Vagina (tissue), 2 donors: ENCODE data around the gene VPS35L. TPM values are rescaled to one million over a fixed set of nuclear protein-coding genes. Genes with fewer than 3 reads are reported as not detected.
A peak's percentile ranks its signal among the peaks of the same experiment; 100 is the strongest.
"Not testable (repeated sequence)": the region's sequence is repeated elsewhere in the genome, so short reads cannot be mapped to it uniquely, and the experiment has no call there.

Source experiments
- DNase-seq, 2 donors: peaks; one replicate each; pipeline ENCODE4 v3.0.0-alpha.2; 2017; ENCODE audit errors: extremely low spot score in 2 of 2
- H3K27ac ChIP-seq: fragments of 200-600 bp; sonication (generic); one replicate; pipeline ENCODE4 v1.5.1; 2019
- H3K27me3 ChIP-seq: fragments of 200-600 bp; sonication (generic); one replicate; pipeline ENCODE4 v1.5.1; 2019
- H3K36me3 ChIP-seq, 2 donors: fragments of 200-600 bp; sonication (generic); one replicate each; pipeline ENCODE4 v1.5.1; 2017 to 2019
- H3K4me1 ChIP-seq: fragments of 200-600 bp; sonication (generic); one replicate; pipeline ENCODE4 v1.5.1; 2019
- H3K4me3 ChIP-seq, 2 donors: fragments of 200-600 bp; sonication (generic); 1 replicate in 1 of 2; 2 replicates in 1 of 2; pipeline ENCODE4 v1.5.1; 2016 to 2019
- H3K9me3 ChIP-seq: fragments of 200-600 bp; sonication (generic); one replicate; pipeline ENCODE4 v1.5.1; 2019
- CTCF ChIP-seq, 3 experiments: fragments of 450-650 bp in 2 of 3; fragments of 200-600 bp in 1 of 3; sonication (generic) in 1 of 3; IDR thresholded peaks; one replicate each; pipeline ENCODE4 v1.5.1; 2017 to 2019; ENCODE audit warnings: antibody characterized with exemption in 3 of 3, mild to moderate bottlenecking in 2 of 3, moderate library complexity in 2 of 3
- POLR2A ChIP-seq, 2 donors: fragments of 450-650 bp; IDR thresholded peaks; one replicate each; pipeline ENCODE4 v1.6.1; 2017; ENCODE audit warnings: antibody characterized with exemption in 2 of 2, mild to moderate bottlenecking in 2 of 2, moderate library complexity in 2 of 2
- POLR2AphosphoS5 ChIP-seq, 2 donors: sonication (generic); formaldehyde crosslinking; IDR thresholded peaks; one replicate each; pipeline ENCODE4 v1.9.0; 2017; ENCODE audit warnings: antibody characterized with exemption in 2 of 2, mild to moderate bottlenecking in 2 of 2, low read depth in 1 of 2; ENCODE audit not compliant: insufficient read depth in 1 of 2
- intact Hi-C: fragments of 100-400 bp; cut with DNase I; formaldehyde crosslinking; loops from one replicate; pipeline ENCODE4 v1.15.1; 2023
- total RNA-seq: library from RNA; depleted of rRNA; stranded (reverse); fragments of >200 nt; gene quantifications from one replicate; pipeline ENCODE4 v1.2.3, GENCODE V29; 2016

The VPS35L gene
- total RNA-seq, 1 donor from 2014 or later = 39.8 TPM

DNA sequence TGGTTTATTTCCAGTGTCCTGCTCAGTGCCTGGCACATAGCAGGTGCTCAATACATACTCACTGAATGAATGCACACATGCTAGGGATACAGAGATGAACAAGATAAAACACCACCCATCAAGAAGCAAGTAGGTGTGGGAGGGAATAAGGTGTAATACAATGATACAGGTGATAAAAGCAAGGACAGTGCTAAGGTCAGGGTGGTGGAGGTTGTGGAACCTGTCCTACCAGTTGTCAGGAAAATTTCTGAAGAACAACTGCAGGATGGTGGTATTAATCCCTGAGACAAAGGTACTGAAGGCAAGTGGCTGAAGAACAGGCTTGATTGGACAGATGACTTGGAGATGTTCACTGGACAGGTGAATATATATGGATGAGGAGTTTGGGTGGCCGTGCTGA lies 160.7 kb downstream of the VPS35L start:
- intact Hi-C loops = loop anchor here (5.0 kb wide), 1 partner anchor 166 kb away; the partner anchor contains the start of gene GPRC5B
- H3K27me3 ChIP-seq = no peaks in the 10 kb centered on the region
- peaks cover 27% of the 10 kb centered on the region for H3K4me1 ChIP-seq
- no peak overlapping the region for H3K27ac ChIP-seq
- H3K36me3 ChIP-seq = peaks cover 0 to 12% of the 10 kb centered on the region in 2 donors
- no peak for DNase-seq
- H3K9me3 ChIP-seq = no peaks in the 10 kb centered on the region
- no peak overlapping the region for H3K4me3 ChIP-seq
- TF ChIP-seq POLR2AphosphoS5 (IDR thresholded peaks at IDR 0.05; ENCODE audit: insufficient read depth in 1 of 2, low read depth in 1 of 2) = no peak
- TF ChIP-seq POLR2A (IDR thresholded peaks at IDR 0.05) = no peak
- TF ChIP-seq CTCF (IDR thresholded peaks at IDR 0.05) = no peak

DNA sequence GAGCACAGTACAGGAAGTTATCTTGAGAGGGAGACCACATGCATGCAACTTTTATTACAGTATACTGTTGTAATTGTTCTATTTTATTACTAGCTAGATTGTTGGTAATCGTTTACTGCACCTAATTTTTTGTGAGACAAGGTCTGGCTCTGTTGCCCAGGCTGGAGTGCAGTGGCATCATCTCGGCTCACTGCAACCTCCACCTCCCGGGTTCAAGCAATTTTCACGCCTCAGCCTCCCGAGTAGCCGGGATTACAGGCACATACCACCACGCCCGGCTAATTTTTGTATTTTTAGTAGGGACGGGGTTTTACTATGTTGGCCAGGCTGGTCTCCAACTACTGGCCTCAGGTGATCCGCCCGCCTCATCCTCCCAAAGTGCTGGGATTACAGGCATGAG lies 161.2 kb downstream of the VPS35L start:
- Histone ChIP-seq H3K4me1 (peaks cover 27% of the 10 kb centered on the region), H3K4me3 (peak overlapping the region; percentile 85 to 99), H3K27ac (peak overlapping the region; percentile 77)
- not testable (repeated sequence) for DNase-seq, H3K27me3 ChIP-seq, H3K36me3 ChIP-seq, H3K9me3 ChIP-seq
- intact Hi-C loops = loop anchor here (5.0 kb wide), 1 partner anchor 166 kb away; the partner anchor contains the start of gene GPRC5B

GRCh38 chr16:19717314-19717713 lies 161.8 kb downstream of the VPS35L start:
- TF ChIP-seq CTCF (IDR thresholded peaks at IDR 0.05) (no peak), POLR2A (IDR thresholded peaks at IDR 0.05) (no peak), POLR2AphosphoS5 (IDR thresholded peaks at IDR 0.05; ENCODE audit: insufficient read depth in 1 of 2, low read depth in 1 of 2) (no peak)
- H3K4me3 ChIP-seq = peak overlapping the region; percentile 85 to 99
- H3K27me3 ChIP-seq = no peaks in the 10 kb centered on the region
- no peak for DNase-seq
- H3K9me3 ChIP-seq = no peaks in the 10 kb centered on the region
- peaks cover 0 to 10% of the 10 kb centered on the region in 2 donors for H3K36me3 ChIP-seq
- intact Hi-C loops = loop anchor here (5.0 kb wide), 1 partner anchor 165 kb away; the partner anchor contains the start of gene GPRC5B
- H3K27ac ChIP-seq = peak overlapping the region; percentile 77
- peaks cover 27% of the 10 kb centered on the region for H3K4me1 ChIP-seq

- Histone ChIP-seq H3K9me3 (no peaks in the 10 kb centered on the region), H3K4me1 (peaks cover 27% of the 10 kb centered on the region)
- TF ChIP-seq POLR2A (IDR thresholded peaks at IDR 0.05) = peak in 1 of 2 donors; percentile 36
- peak; percentile 82 to 90 for TF ChIP-seq POLR2AphosphoS5 (IDR thresholded peaks at IDR 0.05; ENCODE audit: insufficient read depth in 1 of 2, low read depth in 1 of 2)
- peak in 1 of 3 experiments; percentile 4 for TF ChIP-seq CTCF (IDR thresholded peaks at IDR 0.05)
Observed at GRCh38 chr16:19717741-19718623, 162.5 kb downstream of the VPS35L start, which contains the start of the genes IQCK and KNOP1. Gene IQCK, plus strand, starts transcription at chr16:19718271. Its CDS starts 36 bp downstream, at chr16:19718307. Gene KNOP1, minus strand, starts transcription at chr16:19718227. Its CDS starts 3,192 bp downstream, at chr16:19715035.

GRCh38 chr16:19718624-19718965 lies 163.1 kb downstream of the VPS35L start:
- TF ChIP-seq POLR2A (IDR thresholded peaks at IDR 0.05) = no peak
- TF ChIP-seq POLR2AphosphoS5 (IDR thresholded peaks at IDR 0.05; ENCODE audit: insufficient read depth in 1 of 2, low read depth in 1 of 2) = no peak
- no peak for TF ChIP-seq CTCF (IDR thresholded peaks at IDR 0.05)
- H3K4me3 ChIP-seq = peak overlapping the region; percentile 85 to 99
- no peaks in the 10 kb centered on the region for H3K27me3 ChIP-seq
- peak overlapping the region; percentile 77 for H3K27ac ChIP-seq
- H3K9me3 ChIP-seq = no peaks in the 10 kb centered on the region
- peaks cover 27% of the 10 kb centered on the region for H3K4me1 ChIP-seq
- peaks cover 0 to 10% of the 10 kb centered on the region in 2 donors for H3K36me3 ChIP-seq
- DNase-seq = no peak
- intact Hi-C loops = loop anchor here (5.0 kb wide), 1 partner anchor 164 kb away; the partner anchor contains the start of gene GPRC5B

More at GRCh38 chr16:19717741-19718623, 162.5 kb downstream of the VPS35L start, which contains the start of the genes IQCK and KNOP1:
- Histone ChIP-seq H3K27me3 (no peaks in the 10 kb centered on the region), H3K36me3 (peaks cover 0 to 10% of the 10 kb centered on the region in 2 donors), H3K27ac (peak within 1 kb of the TSS; percentile 77), H3K4me3 (peak within 1 kb of the TSS; percentile 85 to 99)
- DNase-seq = no peak
- intact Hi-C loops = loop anchor here (5.0 kb wide), 1 partner anchor 164 kb away; the partner anchor contains the start of gene GPRC5B
